ENCODE data around the gene KRT8.

The KRT8 gene

DNA sequence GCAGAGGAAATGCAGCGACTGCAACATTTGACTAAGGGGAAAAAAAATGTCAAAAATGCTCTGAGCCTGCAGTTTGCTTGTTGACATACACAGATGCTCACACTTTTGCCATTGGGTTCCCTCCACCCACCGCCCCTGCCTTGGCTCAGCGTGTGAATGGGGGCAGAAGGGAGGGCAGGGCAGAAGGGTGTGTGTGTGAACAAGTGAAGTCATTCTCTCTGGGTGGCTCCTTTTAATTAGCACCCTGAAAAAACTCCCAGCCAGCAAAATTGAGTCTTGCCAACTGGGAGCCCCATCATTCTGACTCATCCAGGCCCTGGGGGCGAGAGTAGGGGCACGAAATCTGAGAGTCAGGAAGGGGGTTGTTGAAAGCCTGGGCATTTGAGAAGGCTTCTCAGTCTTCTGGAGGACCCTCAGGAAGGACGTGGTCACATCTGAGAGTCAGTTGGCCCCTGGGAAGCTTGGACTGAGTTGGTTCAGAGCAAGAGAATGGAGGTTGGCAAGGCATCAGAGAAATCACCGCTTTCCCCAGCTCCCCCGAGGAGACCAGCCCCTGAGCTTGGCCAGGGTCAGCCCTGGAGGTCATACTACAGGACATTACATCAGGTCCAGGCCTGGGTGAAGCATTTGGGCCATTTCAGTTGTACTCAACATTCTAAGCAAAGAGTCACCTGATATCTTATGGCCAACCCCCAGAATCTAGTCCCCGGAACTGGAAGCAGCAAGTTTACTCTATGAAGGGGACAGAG lies 33.4 kb downstream of the KRT8 start:
- H3K4me1 ChIP-seq (ENCODE audit: insufficient read depth, insufficient read length), result peaks cover 17% of the 10 kb centered on the region
- no peak for DNase-seq (ENCODE audit: low read depth, low spot score)
- no peaks in the 10 kb centered on the region for H3K9me3 ChIP-seq (ENCODE audit: insufficient read depth, low read length)
- peaks cover 12% of the 10 kb centered on the region for H3K27me3 ChIP-seq (ENCODE audit: insufficient read depth, insufficient read length)
- H3K36me3 ChIP-seq (ENCODE audit: insufficient read depth, insufficient read length, low read length), result no peaks in the 10 kb centered on the region
- no peak overlapping the region for H3K9ac ChIP-seq (ENCODE audit: insufficient read length, low read depth)
- no peak overlapping the region for H3K4me3 ChIP-seq (ENCODE audit: insufficient read length, low read depth)
- no peak for TF ChIP-seq ZNF274 (IDR thresholded peaks at IDR 0.05; ENCODE audit: low read depth, low read length)
- no peak for TF ChIP-seq YY1 (IDR thresholded peaks at IDR 0.05; ENCODE audit: insufficient read depth, insufficient read length)
- no peak for TF ChIP-seq SUZ12 (IDR thresholded peaks at IDR 0.05; ENCODE audit: extremely low read depth, insufficient read depth, insufficient read length)

- H3K4me1 ChIP-seq (ENCODE audit: insufficient read depth, insufficient read length), result peaks cover 17% of the 10 kb centered on the region
- H3K4me3 ChIP-seq (ENCODE audit: insufficient read length, low read depth), result no peak overlapping the region
- H3K27me3 ChIP-seq (ENCODE audit: insufficient read depth, insufficient read length), result peaks cover 12% of the 10 kb centered on the region
- DNase-seq (ENCODE audit: low read depth, low spot score), result no peak
- no peaks in the 10 kb centered on the region for H3K9me3 ChIP-seq (ENCODE audit: insufficient read depth, low read length)
- TF ChIP-seq YY1 (IDR thresholded peaks at IDR 0.05; ENCODE audit: insufficient read depth, insufficient read length) (no peak), SUZ12 (IDR thresholded peaks at IDR 0.05; ENCODE audit: extremely low read depth, insufficient read depth, insufficient read length) (no peak), ZNF274 (IDR thresholded peaks at IDR 0.05; ENCODE audit: low read depth, low read length) (no peak)
- no peaks in the 10 kb centered on the region for H3K36me3 ChIP-seq (ENCODE audit: insufficient read depth, insufficient read length, low read length)
- H3K9ac ChIP-seq (ENCODE audit: insufficient read length, low read depth), result no peak overlapping the region
Observed at GRCh38 chr12:52870361-52871290, 34.2 kb downstream of the KRT8 start.

DNA sequence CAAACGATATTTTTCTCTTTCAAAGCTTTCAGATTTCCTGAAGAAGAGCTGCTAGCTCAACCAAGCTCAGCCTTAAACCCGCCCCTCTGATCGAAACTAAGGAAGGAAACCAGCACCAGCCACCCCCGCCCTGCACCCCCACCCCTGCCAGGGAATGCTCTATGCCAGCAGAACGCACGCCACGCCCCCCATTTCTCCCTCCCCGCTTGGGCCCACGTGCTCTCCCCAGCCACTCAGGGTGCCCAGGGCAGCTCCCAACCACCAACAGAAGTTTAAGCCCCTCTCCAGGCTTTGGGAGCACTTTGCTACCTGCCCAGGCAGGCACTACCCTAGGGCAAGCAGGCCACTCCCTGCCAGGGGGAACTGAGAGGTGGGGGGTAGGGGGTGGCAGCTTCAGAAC lies 37.2 kb downstream of the KRT8 start:
- Histone ChIP-seq H3K9me3 (ENCODE audit: insufficient read depth, low read length) (no peaks in the 10 kb centered on the region), H3K27me3 (ENCODE audit: insufficient read depth, insufficient read length) (no peaks in the 10 kb centered on the region), H3K36me3 (ENCODE audit: insufficient read depth, insufficient read length, low read length) (no peaks in the 10 kb centered on the region), H3K4me1 (ENCODE audit: insufficient read depth, insufficient read length) (peaks cover 12% of the 10 kb centered on the region), H3K4me3 (ENCODE audit: insufficient read length, low read depth) (no peak overlapping the region), H3K9ac (ENCODE audit: insufficient read length, low read depth) (no peak overlapping the region)
- DNase-seq (ENCODE audit: low read depth, low spot score), result no peak
- TF ChIP-seq ZNF274 (IDR thresholded peaks at IDR 0.05; ENCODE audit: low read depth, low read length) (no peak), YY1 (IDR thresholded peaks at IDR 0.05; ENCODE audit: insufficient read depth, insufficient read length) (no peak), SUZ12 (IDR thresholded peaks at IDR 0.05; ENCODE audit: extremely low read depth, insufficient read depth, insufficient read length) (no peak)

DNA sequence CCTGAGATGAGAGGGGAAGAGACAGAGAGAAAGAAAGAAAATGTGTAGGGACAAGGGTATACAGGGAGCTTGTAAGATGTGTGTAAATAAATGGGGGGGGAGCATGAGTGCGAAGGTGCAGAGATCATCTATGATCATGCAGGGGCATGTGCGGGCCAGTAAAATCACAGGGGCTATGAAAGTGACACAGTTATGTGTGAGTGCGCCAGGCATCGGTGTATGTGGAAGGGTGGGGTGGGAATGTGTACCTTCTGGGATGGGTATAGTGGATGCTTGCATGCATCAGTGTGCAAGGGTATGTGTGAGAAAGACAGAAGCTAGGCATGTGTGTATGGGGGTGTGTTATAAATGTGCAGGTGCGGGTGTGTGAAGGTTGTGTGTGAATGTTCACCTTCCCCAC lies 37.7 kb downstream of the KRT8 start:
- no peaks in the 10 kb centered on the region for H3K36me3 ChIP-seq (ENCODE audit: insufficient read depth, insufficient read length, low read length)
- H3K9me3 ChIP-seq (ENCODE audit: insufficient read depth, low read length), result no peaks in the 10 kb centered on the region
- H3K9ac ChIP-seq (ENCODE audit: insufficient read length, low read depth), result no peak overlapping the region
- no peak overlapping the region for H3K4me3 ChIP-seq (ENCODE audit: insufficient read length, low read depth)
- no peaks in the 10 kb centered on the region for H3K27me3 ChIP-seq (ENCODE audit: insufficient read depth, insufficient read length)
- no peak for DNase-seq (ENCODE audit: low read depth, low spot score)
- no peak for TF ChIP-seq ZNF274 (IDR thresholded peaks at IDR 0.05; ENCODE audit: low read depth, low read length)
- TF ChIP-seq YY1 (IDR thresholded peaks at IDR 0.05; ENCODE audit: insufficient read depth, insufficient read length), result no peak
- TF ChIP-seq SUZ12 (IDR thresholded peaks at IDR 0.05; ENCODE audit: extremely low read depth, insufficient read depth, insufficient read length), result no peak
- peaks cover 12% of the 10 kb centered on the region for H3K4me1 ChIP-seq (ENCODE audit: insufficient read depth, insufficient read length)

GRCh38 chr12:52865090-52865944 lies 39.6 kb downstream of the KRT8 start:
- Histone ChIP-seq H3K4me3 (ENCODE audit: insufficient read length, low read depth) (no peak overlapping the region), H3K9ac (ENCODE audit: insufficient read length, low read depth) (no peak overlapping the region), H3K9me3 (ENCODE audit: insufficient read depth, low read length) (no peaks in the 10 kb centered on the region), H3K27me3 (ENCODE audit: insufficient read depth, insufficient read length) (no peaks in the 10 kb centered on the region), H3K36me3 (ENCODE audit: insufficient read depth, insufficient read length, low read length) (no peaks in the 10 kb centered on the region), H3K4me1 (ENCODE audit: insufficient read depth, insufficient read length) (peaks cover 4% of the 10 kb centered on the region)
- peak; percentile 80 for DNase-seq (ENCODE audit: low read depth, low spot score)
- TF ChIP-seq ZNF274 (IDR thresholded peaks at IDR 0.05; ENCODE audit: low read depth, low read length) (no peak), YY1 (IDR thresholded peaks at IDR 0.05; ENCODE audit: insufficient read depth, insufficient read length) (no peak), SUZ12 (IDR thresholded peaks at IDR 0.05; ENCODE audit: extremely low read depth, insufficient read depth, insufficient read length) (no peak)

DNA sequence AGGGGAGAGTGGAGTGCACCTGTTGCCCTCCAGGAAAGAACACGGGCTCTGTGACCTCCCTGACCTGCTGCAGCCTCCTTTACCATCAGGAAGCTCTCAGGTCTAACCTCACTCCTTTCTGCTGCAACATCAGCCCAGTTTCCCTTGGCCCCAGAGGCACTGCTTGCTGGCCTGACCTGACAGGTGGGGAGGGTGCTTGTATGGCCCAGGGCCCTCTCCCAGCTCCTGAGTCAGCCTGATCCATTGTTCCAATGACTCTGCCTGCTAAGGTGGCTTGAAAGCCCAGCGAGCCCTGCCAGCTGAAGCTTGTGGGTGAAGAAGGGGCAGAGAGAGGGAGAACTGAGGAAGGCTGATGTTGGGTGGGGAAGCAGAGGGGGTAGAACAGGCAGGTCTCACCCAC lies 42.9 kb downstream of the KRT8 start:
- Histone ChIP-seq H3K4me3 (ENCODE audit: insufficient read length, low read depth) (no peak overlapping the region), H3K36me3 (ENCODE audit: insufficient read depth, insufficient read length, low read length) (no peaks in the 10 kb centered on the region), H3K9ac (ENCODE audit: insufficient read length, low read depth) (no peak overlapping the region), H3K9me3 (ENCODE audit: insufficient read depth, low read length) (no peaks in the 10 kb centered on the region), H3K27me3 (ENCODE audit: insufficient read depth, insufficient read length) (no peaks in the 10 kb centered on the region), H3K4me1 (ENCODE audit: insufficient read depth, insufficient read length) (peaks cover 4% of the 10 kb centered on the region)
- DNase-seq (ENCODE audit: low read depth, low spot score), result no peak
- no peak for TF ChIP-seq ZNF274 (IDR thresholded peaks at IDR 0.05; ENCODE audit: low read depth, low read length)
- TF ChIP-seq SUZ12 (IDR thresholded peaks at IDR 0.05; ENCODE audit: extremely low read depth, insufficient read depth, insufficient read length), result no peak
- TF ChIP-seq YY1 (IDR thresholded peaks at IDR 0.05; ENCODE audit: insufficient read depth, insufficient read length), result no peak
